ENCODE data around the gene DHRSX. TPM values are rescaled to one million over a fixed set of nuclear protein-coding genes. Genes with fewer than 3 reads are reported as not detected.
A peak's percentile ranks its signal among the peaks of the same experiment; 100 is the strongest.

Gene DHRSX
- total RNA-seq, 2 donors from 2014 or later = 36.5 to 45.4 TPM

GRCh38 chrX:2408856-2409255 lies 91.9 kb downstream of the DHRSX start:
- TF ChIP-seq CTCF (conservative IDR thresholded peaks at IDR 0.05) = no peak
- WGBS, 2 experiments (ENCODE audit: insufficient coverage in 1 of 2, insufficient read length in 1 of 2) = 92 to 94% methylated on average over 9 of the region's 9 CpGs
- H3K9me3 Mint-ChIP-seq = peaks cover 35% of the 10 kb centered on the region
- H3K36me3 Mint-ChIP-seq (ENCODE audit: low read depth) = peaks cover 47% of the 10 kb centered on the region
- H3K27ac Mint-ChIP-seq = no peak overlapping the region
- H3K4me3 Mint-ChIP-seq = no peak overlapping the region
- no peaks in the 10 kb centered on the region for H3K27me3 ChIP-seq (ENCODE audit: control insufficient read depth, insufficient read depth, low read length, poor library complexity, severe bottlenecking)
- peaks cover 13% of the 10 kb centered on the region for H3K4me1 Mint-ChIP-seq
- no peak for DNase-seq
- no peak overlapping the region for H3K27ac ChIP-seq (ENCODE audit: low read depth, low read length)
- peaks cover 27% of the 10 kb centered on the region for H3K36me3 ChIP-seq (ENCODE audit: control insufficient read depth, insufficient read depth, low read length)
- H3K4me1 ChIP-seq (ENCODE audit: control insufficient read depth, insufficient read depth, low read length) = no peaks in the 10 kb centered on the region
- no peaks in the 10 kb centered on the region for H3K27me3 Mint-ChIP-seq (ENCODE audit: insufficient read depth)
- peaks cover 27% of the 10 kb centered on the region for H3K9me3 ChIP-seq (ENCODE audit: control insufficient read depth, low read length)
- no peak overlapping the region for H3K4me3 ChIP-seq (ENCODE audit: low read length)
- no peak overlapping the region for H3K9ac ChIP-seq (ENCODE audit: extremely low read depth, low read length, poor library complexity, severe bottlenecking)

- Mint-ChIP-seq H3K4me1 (peaks cover 16% of the 10 kb centered on the region), H3K4me3 (no peak overlapping the region), H3K27ac (no peak overlapping the region), H3K27me3 (ENCODE audit: insufficient read depth) (no peaks in the 10 kb centered on the region), H3K36me3 (ENCODE audit: low read depth) (peaks cover 57% of the 10 kb centered on the region), H3K9me3 (peaks cover 35% of the 10 kb centered on the region)
- Histone ChIP-seq H3K9me3 (ENCODE audit: control insufficient read depth, low read length) (peaks cover 27% of the 10 kb centered on the region), H3K4me1 (ENCODE audit: control insufficient read depth, insufficient read depth, low read length) (no peaks in the 10 kb centered on the region), H3K27me3 (ENCODE audit: control insufficient read depth, insufficient read depth, low read length, poor library complexity, severe bottlenecking) (no peaks in the 10 kb centered on the region), H3K9ac (ENCODE audit: extremely low read depth, low read length, poor library complexity, severe bottlenecking) (no peak overlapping the region), H3K36me3 (ENCODE audit: control insufficient read depth, insufficient read depth, low read length) (peaks cover 33% of the 10 kb centered on the region), H3K27ac (ENCODE audit: low read depth, low read length) (no peak overlapping the region), H3K4me3 (ENCODE audit: low read length) (peak overlapping the region; percentile 75)
- no peak for TF ChIP-seq CTCF (conservative IDR thresholded peaks at IDR 0.05)
- DNase-seq = no peak
- 92 to 94% methylated on average over 13 of the region's 14 CpGs for WGBS, 2 experiments (ENCODE audit: insufficient coverage in 1 of 2, insufficient read length in 1 of 2)
Observed at GRCh38 chrX:2406891-2407518, 93.8 kb downstream of the DHRSX start.

- no peaks in the 10 kb centered on the region for H3K4me1 ChIP-seq (ENCODE audit: control insufficient read depth, insufficient read depth, low read length)
- no peaks in the 10 kb centered on the region for H3K27me3 ChIP-seq (ENCODE audit: control insufficient read depth, insufficient read depth, low read length, poor library complexity, severe bottlenecking)
- Mint-ChIP-seq H3K4me3 (no peak overlapping the region), H3K9me3 (peaks cover 35% of the 10 kb centered on the region), H3K4me1 (peaks cover 18% of the 10 kb centered on the region), H3K27ac (no peak overlapping the region), H3K36me3 (ENCODE audit: low read depth) (peaks cover 54% of the 10 kb centered on the region), H3K27me3 (ENCODE audit: insufficient read depth) (no peaks in the 10 kb centered on the region)
- WGBS, 2 experiments (ENCODE audit: insufficient coverage in 1 of 2, insufficient read length in 1 of 2) = 93 to 100% methylated on average over 2 to 8 of the region's 8 CpGs
- DNase-seq = no peak
- no peak overlapping the region for H3K4me3 ChIP-seq (ENCODE audit: low read length)
- no peak overlapping the region for H3K27ac ChIP-seq (ENCODE audit: low read depth, low read length)
- TF ChIP-seq CTCF (conservative IDR thresholded peaks at IDR 0.05) = no peak
- peaks cover 27% of the 10 kb centered on the region for H3K9me3 ChIP-seq (ENCODE audit: control insufficient read depth, low read length)
- H3K9ac ChIP-seq (ENCODE audit: extremely low read depth, low read length, poor library complexity, severe bottlenecking) = no peak overlapping the region
- peaks cover 33% of the 10 kb centered on the region for H3K36me3 ChIP-seq (ENCODE audit: control insufficient read depth, insufficient read depth, low read length)
Observed at GRCh38 chrX:2404776-2405175, 96.0 kb downstream of the DHRSX start.

All from endodermal cell (in vitro differentiated cells).